GM12801 (cell line): ENCODE data around the gene TTC39C.

Experiments used
- TF ChIP-seq, protein P1 (sequence below): IDR thresholded peaks from one replicate; pipeline ENCODE4 v1.5.1; 2011; ENCODE audit warnings: control low read depth; ENCODE audit not compliant: insufficient read length; ENCODE audit errors: extremely low read depth

Gene TTC39C

DNA sequence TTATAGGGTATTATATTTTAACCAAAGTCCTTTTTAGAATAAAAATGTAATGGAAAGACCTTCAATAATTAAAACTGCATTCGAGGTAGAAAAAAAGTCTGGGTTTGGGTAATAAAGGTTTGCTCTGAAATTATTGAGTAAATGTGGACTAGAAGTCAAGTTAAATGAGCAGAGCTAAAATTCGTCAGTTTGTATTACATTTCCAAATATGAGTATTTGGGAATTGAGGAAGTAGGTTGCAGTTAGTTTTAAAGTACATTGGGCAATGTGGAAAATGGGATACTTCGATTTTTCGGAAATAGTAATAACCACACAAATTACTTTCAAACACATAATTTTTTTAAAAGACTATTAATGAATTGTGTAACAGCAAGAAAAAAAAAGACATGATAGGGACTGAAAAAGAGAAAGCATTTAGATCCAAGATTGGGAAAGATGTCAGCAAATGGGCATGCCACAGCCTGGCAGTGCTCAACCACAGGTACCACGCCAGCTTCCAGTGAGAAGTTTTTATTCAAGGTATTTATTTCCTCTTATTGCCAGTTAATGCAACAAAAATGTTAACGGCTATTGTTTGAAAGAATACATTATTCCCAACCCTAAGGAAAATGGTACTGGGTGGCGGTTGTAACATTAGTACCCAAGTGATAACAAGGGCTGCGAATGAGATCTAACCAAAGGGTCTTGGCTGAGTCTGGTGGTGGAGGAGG is 50.0 kb downstream of the TTC39C start:
- TF ChIP-seq, protein P1, sequence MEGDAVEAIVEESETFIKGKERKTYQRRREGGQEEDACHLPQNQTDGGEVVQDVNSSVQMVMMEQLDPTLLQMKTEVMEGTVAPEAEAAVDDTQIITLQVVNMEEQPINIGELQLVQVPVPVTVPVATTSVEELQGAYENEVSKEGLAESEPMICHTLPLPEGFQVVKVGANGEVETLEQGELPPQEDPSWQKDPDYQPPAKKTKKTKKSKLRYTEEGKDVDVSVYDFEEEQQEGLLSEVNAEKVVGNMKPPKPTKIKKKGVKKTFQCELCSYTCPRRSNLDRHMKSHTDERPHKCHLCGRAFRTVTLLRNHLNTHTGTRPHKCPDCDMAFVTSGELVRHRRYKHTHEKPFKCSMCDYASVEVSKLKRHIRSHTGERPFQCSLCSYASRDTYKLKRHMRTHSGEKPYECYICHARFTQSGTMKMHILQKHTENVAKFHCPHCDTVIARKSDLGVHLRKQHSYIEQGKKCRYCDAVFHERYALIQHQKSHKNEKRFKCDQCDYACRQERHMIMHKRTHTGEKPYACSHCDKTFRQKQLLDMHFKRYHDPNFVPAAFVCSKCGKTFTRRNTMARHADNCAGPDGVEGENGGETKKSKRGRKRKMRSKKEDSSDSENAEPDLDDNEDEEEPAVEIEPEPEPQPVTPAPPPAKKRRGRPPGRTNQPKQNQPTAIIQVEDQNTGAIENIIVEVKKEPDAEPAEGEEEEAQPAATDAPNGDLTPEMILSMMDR: no peak

DNA sequence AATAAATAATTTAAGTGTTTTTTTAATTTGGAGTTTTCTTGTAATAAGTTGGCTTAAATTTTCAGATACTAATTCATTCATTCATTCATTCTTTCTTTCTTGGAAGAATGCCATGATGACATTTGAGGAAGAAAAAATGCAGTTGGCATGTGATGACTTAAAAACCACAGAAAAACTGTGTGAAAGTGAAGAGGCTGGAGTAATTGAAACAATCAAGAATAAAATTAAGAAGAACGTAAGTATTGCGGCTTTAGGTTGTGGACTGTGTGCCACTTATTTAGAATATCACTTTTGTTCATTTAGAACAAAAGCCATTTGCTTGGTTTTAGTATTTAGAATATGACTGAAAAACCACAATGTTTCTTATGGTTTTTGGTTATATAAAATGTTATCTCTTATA is 51.4 kb downstream of the TTC39C start:
- TF ChIP-seq, protein P1: no peak

DNA sequence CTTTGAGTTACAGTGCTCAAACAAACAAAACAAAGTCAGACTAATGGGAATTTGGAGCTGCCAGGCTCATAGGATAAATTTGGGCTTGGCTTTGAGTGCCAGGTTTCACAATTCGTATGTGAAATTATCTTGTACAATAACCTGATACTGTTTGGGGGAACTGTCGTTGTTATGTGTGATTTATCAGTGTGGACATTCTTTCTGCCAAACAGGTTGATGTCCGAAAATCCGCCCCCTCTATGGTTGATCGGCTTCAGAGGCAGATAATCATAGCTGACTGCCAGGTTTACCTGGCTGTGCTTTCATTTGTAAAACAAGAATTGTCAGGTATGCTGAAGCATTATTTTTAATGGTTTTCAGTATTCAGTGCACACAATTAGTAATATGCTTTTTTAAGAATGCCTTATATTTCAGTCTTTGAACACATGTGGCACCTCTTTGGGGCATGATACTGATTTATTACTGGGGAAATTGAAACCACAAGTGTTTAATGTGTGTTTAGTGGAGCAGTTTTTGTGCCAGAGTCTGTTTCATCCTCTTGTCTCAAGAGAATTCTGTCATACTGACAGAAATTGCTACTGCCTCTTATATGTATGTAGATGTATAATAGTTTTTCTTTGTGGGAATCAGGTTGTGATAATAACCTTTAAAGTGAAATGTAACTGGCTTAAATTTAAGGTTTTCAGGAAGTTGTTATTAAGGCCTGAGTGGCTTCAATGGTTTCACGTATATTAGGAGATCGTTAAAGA is 54.6 kb downstream of the TTC39C start:
- TF ChIP-seq, protein P1: no peak

DNA sequence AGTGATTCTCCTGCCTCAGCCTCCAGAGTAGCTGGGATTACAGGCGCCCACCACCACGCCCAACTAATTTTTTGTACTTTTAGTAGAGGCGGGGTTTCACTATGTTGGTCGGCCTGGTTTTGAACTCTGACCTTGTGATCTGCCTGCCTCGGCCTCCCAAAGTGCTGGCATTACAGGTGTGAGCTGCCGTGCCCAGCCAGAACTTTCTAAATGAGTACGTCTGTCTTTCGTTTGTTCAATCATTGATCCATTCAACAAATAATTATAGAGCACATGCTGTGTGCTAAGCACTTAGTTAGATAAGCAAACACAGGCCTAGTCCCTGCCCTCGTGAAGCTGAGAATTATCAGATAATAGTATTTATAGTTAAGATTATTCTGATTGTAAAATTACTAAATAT is 56.5 kb downstream of the TTC39C start:
- TF ChIP-seq, protein P1: no peak

DNA sequence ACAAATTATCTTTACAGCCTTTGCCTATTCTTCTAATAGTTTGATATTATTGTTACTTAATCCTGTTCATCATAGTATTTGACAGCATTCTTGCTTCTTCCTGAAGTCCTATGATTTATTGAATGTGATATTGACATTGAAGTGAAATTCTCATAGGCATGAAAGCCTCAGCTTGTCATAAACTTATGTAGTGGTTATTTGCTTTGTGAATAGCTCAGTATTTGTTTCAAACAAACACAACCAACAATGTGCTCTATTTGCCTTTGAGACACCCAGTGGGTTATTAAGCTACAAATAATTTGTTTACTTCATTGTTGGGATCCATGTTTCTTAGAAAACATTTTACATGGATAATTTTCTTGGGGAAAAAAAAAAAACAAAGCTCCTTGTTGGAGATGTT is 57.2 kb downstream of the TTC39C start:
- TF ChIP-seq, protein P1: no peak

DNA sequence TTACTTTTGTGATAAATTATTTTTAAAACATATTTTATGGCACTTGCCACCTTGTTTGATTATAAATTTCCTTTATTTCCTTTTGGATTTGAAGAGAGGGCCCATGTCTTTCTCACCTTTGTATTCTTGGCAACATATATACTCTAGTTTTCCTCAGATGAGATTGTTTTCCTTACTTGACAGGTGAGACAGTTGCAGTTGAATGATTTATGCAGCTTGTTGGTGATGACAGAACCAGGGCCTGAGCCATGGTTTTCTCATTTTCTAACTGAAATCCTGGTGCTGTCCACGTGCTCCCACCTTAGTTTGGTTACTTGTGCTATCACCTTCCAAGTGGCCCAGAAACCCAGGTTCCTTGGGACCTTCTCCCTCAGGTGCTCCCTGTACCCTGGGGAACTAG is 58.2 kb downstream of the TTC39C start:
- TF ChIP-seq, protein P1: no peak

DNA sequence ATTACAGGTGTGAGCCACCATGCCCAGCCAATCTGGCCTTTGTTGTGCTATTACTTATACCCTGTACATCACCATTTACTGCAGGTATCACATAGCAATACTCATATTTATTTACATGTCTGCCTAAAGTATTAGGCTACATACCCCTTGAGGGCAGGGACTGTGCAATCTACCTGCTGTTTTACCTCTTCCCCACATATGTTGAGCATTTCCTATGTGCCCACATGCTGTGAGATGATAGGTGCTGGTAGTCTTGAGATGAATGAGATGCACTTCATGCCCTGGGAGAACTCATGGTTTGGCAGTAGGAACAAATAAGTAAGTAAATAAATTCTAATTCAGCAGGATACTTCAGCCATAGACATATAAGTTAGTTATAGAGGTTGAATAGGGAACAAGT is 59.2 kb downstream of the TTC39C start:
- TF ChIP-seq, protein P1: no peak
